Measurements from ENCODE around the gene MYLK4.

The MYLK4 gene

DNA sequence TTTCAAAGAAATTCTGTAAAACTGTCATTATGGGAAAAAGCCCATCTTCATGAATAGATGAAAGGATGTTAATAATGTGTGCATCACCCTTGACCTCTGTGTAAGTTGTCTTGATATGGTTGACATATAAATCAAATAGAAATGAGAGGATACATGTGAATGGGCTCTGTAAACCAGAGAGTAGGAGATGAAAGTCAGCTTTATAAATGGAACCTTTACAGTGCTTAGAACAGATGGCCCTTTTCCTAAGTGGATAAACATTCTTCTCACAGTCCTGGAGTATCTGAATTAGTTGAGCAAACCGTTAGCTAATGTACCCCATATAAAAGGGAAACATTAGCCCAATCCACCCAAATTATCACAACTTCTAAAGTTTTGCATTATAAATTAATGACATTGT, 57.5 kb downstream of the MYLK4 start:
- no peak for DNase-seq

DNA sequence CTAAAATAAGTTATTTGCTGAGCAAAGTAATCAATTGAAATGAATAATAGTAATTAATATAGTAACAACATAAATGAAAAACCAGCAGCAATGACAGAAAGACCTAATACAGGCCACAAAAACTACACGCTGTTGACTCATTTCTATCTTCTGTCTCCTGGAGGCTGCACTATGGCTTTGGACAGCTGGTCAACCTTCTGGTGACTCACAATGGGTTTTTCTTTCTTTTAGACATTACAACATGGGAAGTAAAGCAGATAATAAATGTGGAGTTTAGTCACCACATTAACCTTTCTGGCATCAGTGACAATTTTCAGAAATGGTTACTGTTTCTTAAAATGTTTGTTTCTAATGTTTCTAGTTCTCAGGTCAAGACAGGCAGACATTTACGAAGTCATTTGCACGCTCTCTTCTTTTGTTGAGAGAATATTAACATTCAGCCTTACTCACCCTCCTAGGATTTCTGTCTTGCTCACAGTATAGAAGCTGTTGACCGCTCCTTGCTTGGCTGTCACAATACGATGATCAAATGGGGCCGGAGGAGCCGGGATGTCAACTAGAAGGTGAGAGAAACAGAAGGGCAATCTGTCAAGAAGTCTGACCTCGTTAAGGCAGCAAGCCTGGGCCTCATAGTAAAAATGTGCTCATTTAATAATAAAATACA, 62.2 kb downstream of the MYLK4 start:
- DNase-seq = no peak

DNA sequence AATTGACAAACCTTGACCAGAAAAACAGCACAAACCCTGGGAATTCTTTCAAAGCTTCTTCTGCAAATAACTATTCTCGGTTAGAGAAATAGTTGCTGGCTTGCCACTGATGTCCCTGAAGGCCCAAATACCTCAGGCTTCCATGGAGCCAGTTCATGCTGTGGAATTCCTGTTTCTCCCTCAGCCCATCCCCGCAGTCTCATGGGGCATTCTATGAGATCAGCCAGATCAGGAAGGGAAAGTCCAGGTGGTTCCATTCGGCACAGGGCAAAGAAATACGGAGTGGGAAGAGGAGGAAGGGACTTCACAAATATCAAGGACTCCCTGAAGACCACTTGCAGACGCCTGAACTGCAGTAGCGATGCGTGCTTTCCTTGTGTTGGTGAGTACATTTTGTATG, 63.3 kb downstream of the MYLK4 start:
- no peak for DNase-seq

DNA sequence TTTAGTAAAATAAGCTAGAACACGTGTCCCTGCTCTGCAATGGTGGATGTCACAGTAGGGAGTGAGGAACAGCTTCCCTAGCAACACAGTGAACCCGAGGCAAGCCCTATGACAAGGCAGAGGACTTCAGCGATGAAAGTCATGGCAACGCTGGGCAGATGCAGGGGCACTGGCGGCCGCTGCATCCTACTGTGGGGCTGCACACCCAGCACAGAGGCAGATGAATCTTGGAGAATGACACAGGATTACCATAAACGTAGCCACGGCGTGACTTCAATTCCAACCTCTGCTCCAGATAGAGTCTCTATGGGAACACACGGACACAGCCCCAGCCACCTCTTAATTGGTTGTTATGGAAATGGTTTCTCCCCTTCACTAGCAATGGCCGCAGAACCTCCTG, 64.2 kb downstream of the MYLK4 start:
- DNase-seq = no peak

DNA sequence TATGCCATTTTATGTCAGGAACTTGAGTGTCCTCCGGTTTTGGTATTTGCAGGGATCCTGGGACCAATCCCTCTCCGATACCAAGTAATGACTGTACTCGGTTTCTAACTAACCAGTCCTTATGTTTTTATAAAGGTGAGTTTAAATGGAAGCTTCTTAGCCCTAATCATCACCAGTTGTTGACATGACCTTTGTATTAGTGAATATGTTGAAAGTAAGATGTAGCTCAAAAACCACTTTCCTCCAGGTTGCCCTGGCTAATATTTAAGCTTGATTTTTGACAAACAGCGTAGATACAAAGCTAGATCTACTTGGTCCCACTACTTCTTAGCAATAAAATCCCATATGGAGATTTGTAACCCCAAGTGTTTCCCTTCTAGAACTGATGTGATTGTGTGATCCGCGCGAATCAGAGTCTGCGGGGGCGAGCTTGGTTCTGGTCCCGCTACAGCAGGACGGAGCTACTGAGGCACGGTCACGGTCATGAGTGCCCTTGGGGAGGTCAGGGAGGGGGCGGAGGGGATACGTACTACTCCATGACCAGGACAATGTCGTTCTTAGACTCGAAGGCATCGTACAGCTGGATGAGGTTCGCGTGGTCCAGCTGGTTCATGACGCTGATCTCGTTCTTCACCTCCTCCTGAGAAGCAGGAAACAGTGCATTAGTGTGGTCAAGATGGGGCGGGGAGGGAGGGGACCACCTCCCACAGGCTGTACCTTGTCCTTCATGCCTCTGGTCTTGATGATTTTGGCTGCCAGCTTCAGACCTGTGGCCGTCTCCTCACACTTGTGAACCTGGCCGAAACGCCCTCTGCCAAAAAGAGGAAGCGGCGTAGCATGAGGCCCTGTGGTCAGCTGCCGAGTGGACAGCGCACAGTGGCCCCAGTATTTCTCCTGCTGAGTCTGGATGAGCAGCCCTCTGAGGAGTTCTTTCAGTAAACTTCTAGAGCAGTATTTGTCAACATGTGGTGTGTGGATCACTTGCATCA, 65.7 kb downstream of the MYLK4 start:
- no peak for DNase-seq

DNA sequence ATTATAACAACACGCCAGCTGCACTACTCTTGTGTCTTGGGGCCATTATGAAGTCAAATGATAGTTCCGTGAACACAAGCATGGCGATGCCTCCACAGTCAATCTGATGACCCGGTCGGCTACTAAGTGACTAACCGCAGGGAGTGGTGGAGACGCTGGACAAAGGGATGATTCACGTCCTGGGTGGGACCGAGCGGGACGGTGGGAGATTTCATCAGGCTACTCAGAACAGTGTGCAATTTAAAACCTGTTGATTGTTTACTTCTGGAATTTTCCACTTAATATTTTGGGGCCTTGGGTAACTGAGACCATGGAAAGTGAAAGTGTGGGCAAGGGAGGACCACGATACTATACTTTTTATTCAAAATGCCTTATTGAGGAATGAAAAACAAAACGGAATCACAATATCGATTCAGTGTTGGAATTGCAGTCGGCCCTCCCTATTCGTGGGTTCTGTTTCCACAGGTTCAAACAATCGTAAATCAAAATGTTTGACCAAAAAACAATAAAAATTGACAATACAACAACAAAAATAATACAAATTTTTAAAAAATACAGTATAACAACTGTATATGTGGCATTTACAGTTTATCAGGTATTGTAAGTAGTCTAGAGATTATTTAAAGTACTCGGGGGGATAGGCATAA, 66.5 kb downstream of the MYLK4 start:
- DNase-seq = no peak

DNA sequence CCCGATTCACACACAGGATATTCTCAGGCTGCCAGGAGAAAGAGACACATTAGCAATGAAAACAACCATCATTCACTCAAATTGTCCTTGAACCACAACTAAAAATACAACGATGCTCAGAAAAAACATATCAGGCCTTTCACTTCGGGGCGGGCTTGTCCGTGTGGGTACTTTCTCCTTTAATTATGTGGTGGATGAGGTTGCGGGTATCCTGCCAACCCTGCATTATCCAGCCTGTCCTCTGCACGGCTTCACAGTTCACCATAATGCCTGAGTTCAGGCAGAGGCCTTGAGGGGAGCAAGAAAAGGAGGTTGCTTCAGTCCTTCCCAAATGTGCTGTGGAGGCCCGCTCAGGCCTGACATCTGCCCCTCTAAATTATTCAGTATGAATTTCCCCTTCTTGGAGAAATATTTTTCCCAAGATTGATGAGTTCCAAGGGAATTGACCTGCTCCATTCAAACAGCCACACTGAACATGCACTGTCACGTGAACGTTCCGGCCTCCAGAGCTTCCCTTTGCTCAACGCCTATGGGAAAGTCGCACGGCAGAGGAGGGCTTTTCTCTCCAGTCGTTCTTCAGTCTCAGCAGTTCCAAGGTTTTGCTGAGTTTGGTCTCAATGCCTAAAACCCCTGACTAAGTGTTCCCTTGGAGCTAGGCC, 70.3 kb downstream of the MYLK4 start:
- no peak for DNase-seq

DNA sequence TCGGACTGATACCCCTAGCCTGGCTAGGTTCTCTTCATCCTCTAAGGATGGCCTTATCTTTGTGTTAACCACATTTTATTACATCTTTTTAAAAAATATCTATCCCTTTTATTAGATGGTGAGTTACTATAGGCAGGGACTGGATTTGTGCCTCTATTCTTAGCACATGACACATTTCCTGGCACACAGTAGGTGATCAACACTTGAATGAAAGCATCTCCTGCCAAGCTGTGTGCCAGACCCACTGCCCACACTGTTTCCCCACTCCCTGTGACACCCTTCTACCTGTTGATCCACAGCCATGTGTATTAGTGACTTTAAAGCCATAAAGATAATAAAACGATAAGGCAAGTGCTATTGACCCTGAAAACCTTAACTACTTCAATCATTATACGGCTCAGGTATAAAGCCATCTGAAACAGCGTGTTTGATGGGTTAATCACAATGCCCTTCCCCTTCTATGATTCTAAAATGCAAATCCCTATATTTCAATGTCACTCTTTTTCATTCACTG, 73.6 kb downstream of the MYLK4 start:
- DNase-seq = no peak

DNA sequence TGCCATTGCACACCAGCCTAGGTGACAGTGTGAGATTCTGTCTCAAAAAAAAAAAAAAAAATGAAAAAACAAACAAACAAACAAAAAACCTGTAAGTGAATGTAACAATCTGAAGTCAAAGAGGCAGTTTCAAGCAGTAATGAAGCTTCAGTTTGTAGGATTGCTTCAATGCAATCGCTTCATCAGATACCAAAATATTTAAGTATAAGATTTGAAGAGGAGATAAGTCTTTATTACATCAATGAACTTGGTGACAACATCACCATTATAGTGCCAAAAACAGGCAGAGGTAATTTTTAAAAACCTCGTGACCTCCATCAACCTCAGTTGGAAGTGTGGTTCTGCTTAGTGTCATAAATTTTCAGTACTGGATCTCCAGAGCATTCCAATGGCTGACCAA, 74.7 kb downstream of the MYLK4 start:
- DNase-seq = no peak

DNA sequence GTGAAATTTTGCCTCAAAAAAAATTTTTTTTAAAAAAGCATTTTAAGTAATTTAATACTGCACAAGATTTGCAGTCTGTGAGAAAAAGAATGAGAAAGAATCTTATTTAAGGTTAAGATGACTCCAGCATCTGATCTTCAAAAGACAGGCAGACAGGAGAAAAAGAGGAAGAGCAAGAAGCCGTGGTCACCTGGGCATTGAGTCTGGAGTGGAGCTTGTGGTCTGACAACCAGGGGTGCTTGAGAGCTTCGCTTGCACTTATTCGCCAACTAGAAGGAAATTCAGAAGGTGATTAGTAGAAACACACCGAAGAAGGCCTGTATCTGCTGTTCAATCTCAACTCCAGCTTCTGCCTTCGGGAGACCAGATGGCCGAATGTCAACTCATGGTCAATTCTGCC, 75.9 kb downstream of the MYLK4 start:
- no peak for DNase-seq

DNA sequence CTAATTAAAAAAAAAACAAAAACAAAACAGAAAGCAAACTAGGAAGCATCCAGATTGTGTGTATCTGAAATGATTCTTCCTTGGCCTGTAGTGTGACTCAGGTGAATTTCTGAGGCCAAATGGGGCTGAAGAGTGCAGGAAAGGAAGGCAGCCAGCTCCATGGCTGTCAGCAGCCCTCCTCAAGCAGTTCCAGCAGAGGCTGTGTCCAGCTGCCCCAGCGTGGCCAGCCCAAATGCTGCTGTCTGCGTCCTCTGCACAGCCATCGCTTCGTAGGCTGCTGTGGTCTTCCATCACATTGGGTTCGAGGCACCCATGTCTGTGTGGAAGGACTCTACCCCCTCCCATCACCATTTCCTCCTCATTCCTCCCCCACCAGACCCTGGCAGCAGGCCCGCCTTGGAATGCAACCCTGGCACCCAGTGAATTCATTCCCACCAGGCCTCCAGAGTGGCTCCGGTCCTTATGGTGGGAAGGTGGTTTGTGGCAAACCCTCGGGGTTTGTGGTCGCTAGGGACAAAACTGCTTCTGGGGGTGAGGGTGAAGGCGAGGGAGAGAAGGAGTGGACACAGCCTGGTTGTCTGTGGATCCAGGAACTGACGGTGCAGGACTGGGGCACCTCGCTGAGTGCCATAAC, 81.5 kb downstream of the MYLK4 start:
- no peak for DNase-seq

DNA sequence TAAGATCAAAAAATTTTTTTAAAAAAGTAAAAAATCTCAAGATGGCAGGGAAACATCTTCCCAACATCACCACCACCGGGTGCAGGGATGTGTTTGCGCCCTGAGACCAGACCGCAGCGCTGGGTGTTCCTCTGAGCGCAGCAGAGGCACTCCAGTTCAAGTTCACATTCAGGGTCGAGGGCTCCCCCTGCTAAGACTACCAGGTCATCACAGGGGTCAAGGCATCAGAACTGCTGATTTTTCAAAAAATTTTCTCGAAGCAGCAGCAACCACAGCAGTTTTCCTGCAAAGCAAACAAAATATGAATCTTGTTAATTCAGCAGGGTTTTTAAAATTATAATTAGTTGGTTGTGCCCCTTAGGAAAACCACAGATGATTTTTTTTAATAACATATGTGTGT, 83.1 kb downstream of the MYLK4 start:
- DNase-seq = no peak

DNA sequence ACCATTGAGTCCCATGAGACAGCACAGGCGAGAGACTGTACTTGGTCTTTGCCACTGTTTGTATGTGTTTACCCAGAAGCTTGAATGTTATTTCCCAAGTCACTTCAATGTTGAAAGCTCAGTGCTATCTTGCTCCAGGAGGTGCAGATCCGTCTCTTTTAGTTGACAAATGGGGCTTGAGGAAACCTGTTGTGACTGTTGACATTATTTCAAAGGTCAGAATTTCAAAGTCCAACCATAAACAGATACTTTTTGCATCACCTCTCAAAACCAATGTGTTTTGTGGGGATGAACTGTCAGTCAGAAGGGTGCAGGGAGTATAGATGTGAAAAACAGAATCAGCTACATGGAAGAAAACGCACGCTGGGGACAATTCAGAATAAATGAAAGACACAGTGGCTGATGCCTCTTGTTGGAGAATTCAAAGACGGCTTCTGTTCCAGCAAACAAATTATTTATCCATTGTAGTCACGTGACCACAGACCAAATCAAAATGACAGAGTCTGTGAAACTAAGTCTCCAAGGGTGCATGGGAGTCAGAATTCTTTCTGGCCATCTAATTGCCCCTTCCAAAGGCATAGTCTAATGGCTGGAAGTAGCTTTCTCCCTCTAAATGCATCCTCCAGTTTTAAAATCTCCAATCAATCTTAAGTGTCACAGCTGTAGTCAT, 83.7 kb downstream of the MYLK4 start:
- no peak for DNase-seq

DNA sequence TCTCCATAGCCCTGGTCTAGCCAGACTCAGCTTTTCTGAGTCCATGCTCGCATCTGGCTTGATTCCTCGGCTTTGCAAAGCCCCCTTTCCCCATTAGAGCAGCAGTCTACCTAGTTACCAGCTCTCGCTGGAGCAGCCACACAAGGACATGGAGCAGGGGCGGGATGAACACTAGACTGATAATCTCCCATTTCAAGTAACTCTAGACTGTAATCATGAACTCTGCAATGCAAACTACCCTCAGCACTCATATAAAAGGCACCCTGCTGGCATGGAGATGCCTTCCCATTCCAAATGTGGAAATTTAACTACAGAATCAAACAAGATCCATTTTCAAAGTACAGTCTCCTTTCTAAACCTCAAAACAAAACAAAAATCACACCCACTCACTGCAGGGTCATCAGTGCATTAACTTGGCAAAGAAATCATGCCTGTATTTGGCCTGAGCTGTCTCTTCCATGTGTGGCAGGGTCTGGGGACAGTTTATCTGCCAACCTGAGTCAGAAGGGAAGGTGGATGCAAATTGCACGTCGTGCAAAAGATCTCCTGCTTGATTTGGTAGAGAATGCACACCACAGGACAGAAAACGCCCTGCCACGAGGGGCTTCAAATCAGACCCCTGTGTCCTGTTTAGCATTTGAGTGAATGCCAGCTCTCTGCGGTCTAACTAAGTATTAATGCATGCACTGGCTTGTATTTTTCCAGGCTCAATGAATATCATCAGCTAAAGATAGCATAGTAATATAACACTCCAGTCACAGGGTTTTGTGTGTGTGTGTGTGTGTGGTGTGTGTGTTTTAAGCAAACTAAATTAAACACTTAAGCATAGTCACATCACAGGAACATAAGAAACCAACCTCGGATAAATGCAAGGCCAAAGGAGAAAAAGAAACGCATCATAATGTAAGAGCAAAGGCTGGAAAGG, 85.3 kb downstream of the MYLK4 start:
- DNase-seq = peak; percentile 61

DNA sequence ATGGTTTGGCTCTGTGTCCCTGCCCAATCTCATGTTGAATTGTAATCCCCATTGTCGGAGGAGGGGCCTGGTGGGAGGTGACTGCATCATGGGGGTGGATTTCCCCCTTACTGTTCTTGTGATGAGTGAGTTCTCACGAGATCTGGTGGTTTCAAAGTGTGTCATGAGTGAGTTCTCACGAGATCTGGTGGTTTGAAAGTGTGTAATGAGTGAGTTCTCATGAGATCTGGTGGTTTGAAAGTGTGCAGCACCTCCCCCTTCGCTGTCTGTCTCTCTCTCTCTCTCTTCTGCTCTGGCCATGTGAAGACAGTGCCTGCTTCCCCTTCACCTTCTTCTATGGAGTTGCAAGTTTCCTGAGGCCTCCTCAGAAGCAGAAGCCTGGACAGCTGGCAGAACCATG, 87.6 kb downstream of the MYLK4 start:
- no peak for DNase-seq

DNA sequence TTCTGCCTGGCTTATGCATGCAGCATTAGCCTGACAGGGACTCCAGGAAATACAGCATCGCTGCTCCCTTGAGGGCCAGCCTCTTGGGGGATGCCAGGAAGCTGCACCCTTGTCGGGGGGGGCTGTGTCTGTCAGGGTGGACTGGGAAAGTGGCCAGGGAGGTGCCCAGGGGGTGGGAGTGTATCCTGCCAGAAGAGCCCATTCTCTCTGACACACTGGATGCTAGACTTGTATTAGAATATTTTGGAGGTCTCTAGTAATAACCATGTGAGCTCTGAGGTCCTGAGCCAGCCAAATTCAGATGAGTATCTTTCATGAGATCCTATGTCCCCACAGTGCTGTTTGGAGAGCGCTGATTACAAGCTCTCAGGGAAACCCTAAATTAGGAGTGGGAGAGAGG, 89.1 kb downstream of the MYLK4 start:
- DNase-seq = no peak

DNA sequence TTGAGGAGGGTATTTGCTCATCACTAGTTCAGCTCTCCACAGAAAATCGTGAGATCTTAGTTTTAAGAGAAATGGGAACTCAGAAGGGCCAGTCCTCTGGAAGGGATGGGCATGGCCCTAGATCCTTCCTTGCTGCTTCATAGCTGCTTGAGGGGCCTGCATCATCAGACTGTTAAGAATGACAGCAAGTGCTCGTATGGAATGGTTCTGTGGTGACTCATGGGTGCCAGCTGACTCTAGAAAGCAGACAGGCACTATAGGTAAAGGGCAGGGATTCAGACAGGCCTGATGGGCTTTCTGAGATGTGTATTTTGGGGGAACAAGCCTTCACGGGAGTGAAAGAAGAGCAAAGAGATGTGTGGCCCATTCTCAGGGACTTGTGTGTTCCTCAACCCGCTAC, 90.8 kb downstream of the MYLK4 start:
- DNase-seq = no peak

DNA sequence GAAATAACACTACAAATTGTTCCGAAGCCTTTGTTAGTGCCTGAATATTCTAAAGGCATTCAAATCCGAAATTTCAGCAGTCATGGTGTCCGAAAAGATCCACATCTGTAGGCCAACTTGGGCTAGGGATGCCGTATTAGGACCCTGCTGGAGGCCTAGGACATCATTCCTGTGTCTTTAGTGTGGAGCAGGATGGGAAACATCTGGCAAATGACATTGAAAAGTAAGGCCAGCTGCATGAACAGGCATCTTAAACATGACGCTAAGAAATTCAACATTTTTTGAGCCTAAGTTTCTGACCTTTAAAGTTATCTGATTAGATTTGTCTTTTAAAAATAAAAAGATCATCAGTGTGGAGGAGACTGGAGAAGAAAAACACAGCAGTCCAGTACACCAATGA, 91.3 kb downstream of the MYLK4 start:
- no peak for DNase-seq

DNA sequence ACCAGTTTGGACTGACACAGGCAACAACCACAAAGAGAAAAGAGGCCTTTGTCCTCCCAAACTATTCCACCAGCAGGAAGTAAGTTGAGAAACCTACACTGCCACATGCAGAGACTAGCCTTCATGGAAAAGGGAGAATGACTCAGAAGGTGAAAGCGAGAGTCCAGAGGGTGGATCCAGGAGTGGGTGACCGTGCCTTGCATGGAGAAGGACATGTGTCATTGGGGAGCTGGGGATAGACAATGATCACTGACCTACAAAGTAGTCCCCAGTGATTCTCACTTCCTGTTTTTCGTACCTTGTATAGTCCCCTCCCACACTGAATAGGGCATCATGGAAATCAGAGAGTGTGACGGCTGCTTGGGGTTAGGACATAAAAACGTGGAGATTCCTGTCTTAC, 91.9 kb downstream of the MYLK4 start:
- no peak for DNase-seq

DNA sequence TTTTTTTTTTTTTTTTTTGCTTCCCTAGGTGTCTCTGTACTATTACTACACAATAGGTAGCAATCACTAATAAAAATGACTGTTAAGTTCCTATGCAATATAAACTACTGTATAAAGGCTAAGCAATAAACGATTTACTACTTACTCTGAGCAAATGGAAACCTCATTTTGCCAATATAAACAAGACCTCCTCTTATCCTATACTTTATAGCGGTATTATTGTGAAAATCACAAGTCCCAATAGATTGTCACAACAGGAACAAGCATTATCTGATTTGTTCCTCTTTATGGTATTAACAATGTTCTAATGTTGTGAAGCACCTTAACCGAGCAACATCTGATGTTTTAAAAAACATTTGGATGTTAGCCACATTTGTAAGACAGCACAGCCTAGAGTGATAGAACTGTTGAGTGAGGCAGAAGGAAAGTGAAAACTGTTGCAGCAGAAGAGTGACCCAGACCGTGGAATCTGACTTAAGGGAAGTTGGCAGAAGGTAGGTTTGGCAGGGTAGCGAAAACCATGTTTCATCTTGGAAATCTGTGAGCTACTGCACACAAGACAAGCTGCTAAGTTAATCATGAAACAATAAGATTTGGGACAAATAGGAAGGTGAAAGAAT, 94.2 kb downstream of the MYLK4 start:
- no peak for DNase-seq

All from NCI-H526 treated with DMSO at 0.1 percent for 48 hours (cell line).